ENCODE results near the gene MRPL1.

MRPL1 gene

DNA sequence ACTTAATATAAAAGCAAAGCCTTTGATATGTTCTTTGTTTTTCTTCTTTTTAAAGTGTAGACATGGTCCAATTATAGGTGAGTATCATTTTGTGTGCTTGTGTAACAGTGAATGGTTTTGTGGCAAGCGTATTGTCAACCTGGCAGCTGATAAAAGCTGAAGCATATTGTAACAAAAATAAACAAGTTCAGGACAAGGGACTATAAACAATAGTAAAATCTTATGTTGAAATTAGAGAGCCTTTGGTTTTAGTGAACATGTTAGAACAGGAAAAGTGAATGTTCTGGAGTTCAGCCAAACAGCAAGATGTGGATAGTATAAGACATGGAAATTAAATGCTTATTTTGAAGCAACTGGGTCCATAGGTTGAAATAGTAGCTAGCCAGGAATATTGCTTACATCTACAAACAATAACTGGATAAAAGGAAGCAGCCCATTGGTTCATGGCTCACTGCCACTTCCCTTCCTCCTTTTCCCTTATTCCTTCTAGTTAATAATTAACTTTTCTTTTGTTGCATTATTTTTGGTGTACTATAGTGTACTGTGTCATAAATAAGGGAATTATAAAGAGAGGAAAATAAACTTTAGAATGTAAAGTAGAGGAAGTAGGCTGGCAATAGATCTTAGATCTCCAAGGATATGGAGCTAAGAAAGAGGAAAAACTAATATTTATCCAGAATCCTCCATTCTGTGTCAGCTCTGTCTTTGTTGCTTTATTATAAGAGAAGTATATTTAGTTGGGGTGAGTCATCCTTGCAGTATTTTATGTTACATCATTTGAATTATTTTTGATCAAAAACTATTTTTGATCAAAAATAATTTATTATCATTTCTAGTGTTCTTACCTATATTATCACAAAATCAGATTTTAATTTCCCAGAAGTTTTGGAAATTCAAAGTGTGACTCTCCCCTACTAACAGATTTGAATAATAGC is 65.6 kb downstream of the MRPL1 start:
- Histone ChIP-seq H3K9me3 (ENCODE audit: control insufficient read depth, insufficient read depth, low read depth, low read length) (no peaks in the 10 kb centered on the region), H3K36me3 (ENCODE audit: control insufficient read depth in 2 of 2, insufficient read depth in 1 of 2, low read length in 2 of 2) (peaks cover 0 to 3% of the 10 kb centered on the region in 2 experiments; a peak in 1 of 3 replicates), H3K4me3 (ENCODE audit: low read depth, low read length) (no peak overlapping the region), H3K4me1 (ENCODE audit: control insufficient read depth, insufficient read depth, low read length) (peaks cover 4% of the 10 kb centered on the region; the same call in 1 of the 2 replicates), H3K27ac (ENCODE audit: extremely low read depth, low read depth, low read length) (no peak overlapping the region)
- CTCF ChIA-PET = interaction anchor here (0.7 kb wide), 1 partner anchor 105 kb away, joined by 3 read pairs; no protein-coding TSS in a partner anchor
- POLR2A ChIA-PET = no interaction called here
- TF ChIP-seq TCF7L2 (IDR thresholded peaks at IDR 0.05; ENCODE audit: borderline replicate concordance, low read depth, low read length) = no peak
- TF ChIP-seq YY2 (tag by site-specific recombination; IDR thresholded peaks at IDR 0.05) = no peak
- TF ChIP-seq ZNF266 (tag by site-specific recombination; IDR thresholded peaks at IDR 0.05; ENCODE audit: low read depth) = 0 out of 2 replicates have a peak, but pooled peaks have one; percentile 30
- TF ChIP-seq ZNF311 (tag by site-specific recombination; IDR thresholded peaks at IDR 0.05; ENCODE audit: borderline replicate concordance) = no peak
- no peak for TF ChIP-seq ZFP69B (tag by site-specific recombination; IDR thresholded peaks at IDR 0.05)
- TF ChIP-seq, protein P1, sequence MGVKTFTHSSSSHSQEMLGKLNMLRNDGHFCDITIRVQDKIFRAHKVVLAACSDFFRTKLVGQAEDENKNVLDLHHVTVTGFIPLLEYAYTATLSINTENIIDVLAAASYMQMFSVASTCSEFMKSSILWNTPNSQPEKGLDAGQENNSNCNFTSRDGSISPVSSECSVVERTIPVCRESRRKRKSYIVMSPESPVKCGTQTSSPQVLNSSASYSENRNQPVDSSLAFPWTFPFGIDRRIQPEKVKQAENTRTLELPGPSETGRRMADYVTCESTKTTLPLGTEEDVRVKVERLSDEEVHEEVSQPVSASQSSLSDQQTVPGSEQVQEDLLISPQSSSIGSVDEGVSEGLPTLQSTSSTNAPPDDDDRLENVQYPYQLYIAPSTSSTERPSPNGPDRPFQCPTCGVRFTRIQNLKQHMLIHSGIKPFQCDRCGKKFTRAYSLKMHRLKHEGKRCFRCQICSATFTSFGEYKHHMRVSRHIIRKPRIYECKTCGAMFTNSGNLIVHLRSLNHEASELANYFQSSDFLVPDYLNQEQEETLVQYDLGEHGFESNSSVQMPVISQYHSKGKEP (tag by site-specific recombination; IDR thresholded peaks at IDR 0.05) = peak; percentile 81
- TF ChIP-seq ZNF202 (tag by site-specific recombination; IDR thresholded peaks at IDR 0.05; ENCODE audit: borderline replicate concordance) = no peak
- no peak for TF ChIP-seq ZNF19 (tag by site-specific recombination; IDR thresholded peaks at IDR 0.05; ENCODE audit: low read depth)
- no peak for TF ChIP-seq ZNF341 (tag by site-specific recombination; IDR thresholded peaks at IDR 0.05; ENCODE audit: low read depth)
- no peak for TF ChIP-seq ZFP41 (tag by site-specific recombination; IDR thresholded peaks at IDR 0.05; ENCODE audit: borderline replicate concordance)
- no peak for TF ChIP-seq MYNN (tag by site-specific recombination; IDR thresholded peaks at IDR 0.05; ENCODE audit: borderline replicate concordance)
- TF ChIP-seq ZNF366 (tag by site-specific recombination; conservative IDR thresholded peaks at IDR 0.05) = peak; percentile 56; the same call in 1 of the 2 replicates
- TF ChIP-seq ZXDB (tag by site-specific recombination; IDR thresholded peaks at IDR 0.05) = peak; percentile 56
- TF ChIP-seq OVOL3 (tag by site-specific recombination; IDR thresholded peaks at IDR 0.05) = peak; percentile 56; the same call in 1 of the 2 replicates
- TF ChIP-seq TRIM28 (IDR thresholded peaks at IDR 0.05; ENCODE audit: borderline replicate concordance, low read length) = 0 out of 2 replicates have a peak, but pooled peaks have one; percentile 15
- TF ChIP-seq OSR2 (tag by site-specific recombination; IDR thresholded peaks at IDR 0.05) = peak; percentile 65; the same call in 1 of the 2 replicates
- TF ChIP-seq GFI1B (tag by site-specific recombination; IDR thresholded peaks at IDR 0.05) = 0 out of 2 replicates have a peak, but pooled peaks have one; percentile 16
- TF ChIP-seq ZSCAN23 (tag by site-specific recombination; IDR thresholded peaks at IDR 0.05) = no peak
- TF ChIP-seq, protein P2, sequence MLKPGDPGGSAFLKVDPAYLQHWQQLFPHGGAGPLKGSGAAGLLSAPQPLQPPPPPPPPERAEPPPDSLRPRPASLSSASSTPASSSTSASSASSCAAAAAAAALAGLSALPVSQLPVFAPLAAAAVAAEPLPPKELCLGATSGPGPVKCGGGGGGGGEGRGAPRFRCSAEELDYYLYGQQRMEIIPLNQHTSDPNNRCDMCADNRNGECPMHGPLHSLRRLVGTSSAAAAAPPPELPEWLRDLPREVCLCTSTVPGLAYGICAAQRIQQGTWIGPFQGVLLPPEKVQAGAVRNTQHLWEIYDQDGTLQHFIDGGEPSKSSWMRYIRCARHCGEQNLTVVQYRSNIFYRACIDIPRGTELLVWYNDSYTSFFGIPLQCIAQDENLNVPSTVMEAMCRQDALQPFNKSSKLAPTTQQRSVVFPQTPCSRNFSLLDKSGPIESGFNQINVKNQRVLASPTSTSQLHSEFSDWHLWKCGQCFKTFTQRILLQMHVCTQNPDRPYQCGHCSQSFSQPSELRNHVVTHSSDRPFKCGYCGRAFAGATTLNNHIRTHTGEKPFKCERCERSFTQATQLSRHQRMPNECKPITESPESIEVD (tag by site-specific recombination; IDR thresholded peaks at IDR 0.05) = peak; percentile 89
- TF ChIP-seq, protein P3, sequence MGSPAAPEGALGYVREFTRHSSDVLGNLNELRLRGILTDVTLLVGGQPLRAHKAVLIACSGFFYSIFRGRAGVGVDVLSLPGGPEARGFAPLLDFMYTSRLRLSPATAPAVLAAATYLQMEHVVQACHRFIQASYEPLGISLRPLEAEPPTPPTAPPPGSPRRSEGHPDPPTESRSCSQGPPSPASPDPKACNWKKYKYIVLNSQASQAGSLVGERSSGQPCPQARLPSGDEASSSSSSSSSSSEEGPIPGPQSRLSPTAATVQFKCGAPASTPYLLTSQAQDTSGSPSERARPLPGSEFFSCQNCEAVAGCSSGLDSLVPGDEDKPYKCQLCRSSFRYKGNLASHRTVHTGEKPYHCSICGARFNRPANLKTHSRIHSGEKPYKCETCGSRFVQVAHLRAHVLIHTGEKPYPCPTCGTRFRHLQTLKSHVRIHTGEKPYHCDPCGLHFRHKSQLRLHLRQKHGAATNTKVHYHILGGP (tag by site-specific recombination; IDR thresholded peaks at IDR 0.05) = 0 out of 2 replicates have a peak, but pooled peaks have one; percentile 39
- peak; percentile 47; the same call in 1 of the 2 replicates for TF ChIP-seq ZNF610 (tag by site-specific recombination; IDR thresholded peaks at IDR 0.05; ENCODE audit: borderline replicate concordance)
- TF ChIP-seq GLI4 (tag by site-specific recombination; IDR thresholded peaks at IDR 0.05) = no peak
- TF ChIP-seq, protein P4, sequence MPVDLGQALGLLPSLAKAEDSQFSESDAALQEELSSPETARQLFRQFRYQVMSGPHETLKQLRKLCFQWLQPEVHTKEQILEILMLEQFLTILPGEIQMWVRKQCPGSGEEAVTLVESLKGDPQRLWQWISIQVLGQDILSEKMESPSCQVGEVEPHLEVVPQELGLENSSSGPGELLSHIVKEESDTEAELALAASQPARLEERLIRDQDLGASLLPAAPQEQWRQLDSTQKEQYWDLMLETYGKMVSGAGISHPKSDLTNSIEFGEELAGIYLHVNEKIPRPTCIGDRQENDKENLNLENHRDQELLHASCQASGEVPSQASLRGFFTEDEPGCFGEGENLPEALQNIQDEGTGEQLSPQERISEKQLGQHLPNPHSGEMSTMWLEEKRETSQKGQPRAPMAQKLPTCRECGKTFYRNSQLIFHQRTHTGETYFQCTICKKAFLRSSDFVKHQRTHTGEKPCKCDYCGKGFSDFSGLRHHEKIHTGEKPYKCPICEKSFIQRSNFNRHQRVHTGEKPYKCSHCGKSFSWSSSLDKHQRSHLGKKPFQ (tag by site-specific recombination; IDR thresholded peaks at IDR 0.05) = peak; percentile 31; the same call in 1 of the 2 replicates
- peak; percentile 16; the same call in 1 of the 2 replicates for TF ChIP-seq KLF8 (tag by site-specific recombination; IDR thresholded peaks at IDR 0.05)
- no peak for TF ChIP-seq ZBTB21 (tag by site-specific recombination; IDR thresholded peaks at IDR 0.05)
- TF ChIP-seq ZNF701 (tag by site-specific recombination; IDR thresholded peaks at IDR 0.05) = no peak
- no peak for TF ChIP-seq ZNF776 (tag by site-specific recombination; IDR thresholded peaks at IDR 0.05; ENCODE audit: borderline replicate concordance)
- TF ChIP-seq IKZF3 (tag by site-specific recombination; IDR thresholded peaks at IDR 0.05) = 0 out of 2 replicates have a peak, but pooled peaks have one; percentile 9
- TF ChIP-seq, protein P5, sequence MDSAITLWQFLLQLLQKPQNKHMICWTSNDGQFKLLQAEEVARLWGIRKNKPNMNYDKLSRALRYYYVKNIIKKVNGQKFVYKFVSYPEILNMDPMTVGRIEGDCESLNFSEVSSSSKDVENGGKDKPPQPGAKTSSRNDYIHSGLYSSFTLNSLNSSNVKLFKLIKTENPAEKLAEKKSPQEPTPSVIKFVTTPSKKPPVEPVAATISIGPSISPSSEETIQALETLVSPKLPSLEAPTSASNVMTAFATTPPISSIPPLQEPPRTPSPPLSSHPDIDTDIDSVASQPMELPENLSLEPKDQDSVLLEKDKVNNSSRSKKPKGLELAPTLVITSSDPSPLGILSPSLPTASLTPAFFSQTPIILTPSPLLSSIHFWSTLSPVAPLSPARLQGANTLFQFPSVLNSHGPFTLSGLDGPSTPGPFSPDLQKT (IDR thresholded peaks at IDR 0.05; ENCODE audit: borderline replicate concordance, low read depth, low read length) = no peak
- peak; percentile 76 for TF ChIP-seq FEZF1 (tag by site-specific recombination; IDR thresholded peaks at IDR 0.05)
